ENCODE results near the gene DCPS.
"Not testable (repeated sequence)": the region's sequence is repeated elsewhere in the genome, so short reads cannot be mapped to it uniquely, and the experiment has no call there.

Gene DCPS

DNA sequence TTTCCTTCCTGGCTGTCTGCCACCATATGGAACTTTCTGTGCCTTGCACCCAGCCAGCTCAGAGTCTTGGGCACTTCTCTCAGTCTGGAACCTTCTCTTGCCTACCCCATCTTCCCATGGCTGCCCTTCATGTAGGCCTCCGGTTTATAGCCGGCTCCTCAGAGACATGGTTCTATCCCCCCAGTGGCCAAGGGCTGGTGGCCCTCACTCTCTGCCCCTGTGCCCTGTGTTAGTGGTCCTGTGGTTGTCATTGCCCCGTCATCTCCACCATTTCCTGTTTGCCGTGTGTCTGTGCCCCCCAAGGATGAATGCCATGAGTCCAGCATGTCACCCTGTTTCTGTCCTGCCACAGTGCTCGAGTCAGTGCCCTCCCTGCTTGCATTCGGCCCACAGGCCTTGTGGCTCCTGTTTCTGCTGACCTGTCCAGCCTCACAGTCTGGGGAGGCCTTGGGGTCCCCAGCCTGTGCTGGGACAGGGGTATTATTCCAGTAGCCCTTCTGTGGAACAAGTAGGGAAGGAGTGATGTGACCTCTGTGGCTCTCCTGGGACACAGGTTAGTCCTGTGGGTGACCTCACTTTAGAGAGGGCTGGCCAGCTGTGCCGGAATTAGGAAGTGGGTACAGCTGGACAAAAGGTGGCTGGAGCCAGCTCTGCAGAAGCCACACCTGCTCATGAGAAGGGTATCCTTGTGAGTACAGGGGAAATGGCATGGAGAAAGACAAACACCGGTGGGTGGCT, 82.3 kb downstream of the DCPS start:
- DNase-seq = no peak

DNA sequence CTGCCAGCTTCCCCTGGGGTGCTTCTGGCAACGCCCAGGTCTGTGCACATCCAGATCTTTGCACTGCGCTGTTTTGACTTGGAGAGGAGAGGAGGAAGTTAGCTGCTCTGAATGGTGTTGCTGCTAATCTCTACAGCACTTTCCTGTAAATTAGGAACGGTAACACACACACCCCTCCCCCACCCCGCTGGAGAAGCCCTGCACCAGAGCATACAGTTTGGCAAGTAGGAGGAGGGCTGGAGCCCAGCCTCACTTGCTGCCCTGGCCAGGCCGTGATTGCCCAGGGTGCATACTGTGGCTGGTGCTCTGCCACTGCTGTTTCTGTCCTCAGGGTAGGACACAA, 82.8 kb downstream of the DCPS start:
- not testable (repeated sequence) for DNase-seq

DNA sequence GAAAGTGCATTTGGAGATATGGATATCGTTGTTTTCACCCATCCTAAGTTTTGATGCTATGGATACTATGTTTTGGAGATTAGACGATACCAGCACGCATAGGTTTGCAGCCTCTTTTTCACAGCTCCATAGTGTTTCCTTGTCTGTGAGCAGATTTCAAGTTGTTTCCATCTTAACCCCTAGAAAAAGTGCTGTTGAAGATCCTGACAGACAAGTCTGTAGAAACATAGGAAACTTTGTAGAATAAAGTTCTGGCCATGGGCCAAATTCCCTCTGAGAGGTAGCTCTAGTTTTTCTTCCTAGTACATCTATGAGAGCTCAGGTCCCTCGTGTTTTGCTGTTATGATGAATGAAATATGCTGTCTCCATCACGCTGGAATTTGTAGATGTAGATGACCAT, 84.0 kb downstream of the DCPS start:
- no peak for DNase-seq

DNA sequence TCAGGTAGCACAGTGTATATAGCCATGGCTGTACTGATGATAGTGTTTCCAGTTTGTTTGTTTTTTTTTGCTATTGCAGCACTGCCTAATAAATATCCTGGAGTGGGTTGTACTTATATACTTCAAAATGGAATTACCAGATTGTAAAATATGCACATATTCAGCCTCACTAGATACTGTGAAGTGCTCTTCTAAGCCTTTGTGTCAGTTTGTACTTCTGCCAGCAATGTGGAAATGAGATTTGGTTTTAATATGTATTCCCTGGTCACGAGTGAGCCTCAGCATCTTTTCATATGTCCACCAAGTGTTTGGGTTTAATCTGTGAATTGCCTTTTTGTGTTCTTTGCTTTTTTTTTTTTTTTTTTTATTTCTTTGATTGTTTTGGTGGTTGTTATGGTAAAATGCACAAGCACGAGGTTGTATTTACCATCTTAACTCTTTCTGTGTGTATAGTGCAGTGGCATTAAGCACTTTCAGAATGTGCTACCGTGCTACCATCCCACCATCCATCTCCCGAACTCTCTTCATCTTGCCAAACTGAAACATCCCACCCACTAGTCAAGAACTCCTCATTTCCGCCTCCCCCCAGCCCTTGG, 86.5 kb downstream of the DCPS start:
- DNase-seq = no peak

DNA sequence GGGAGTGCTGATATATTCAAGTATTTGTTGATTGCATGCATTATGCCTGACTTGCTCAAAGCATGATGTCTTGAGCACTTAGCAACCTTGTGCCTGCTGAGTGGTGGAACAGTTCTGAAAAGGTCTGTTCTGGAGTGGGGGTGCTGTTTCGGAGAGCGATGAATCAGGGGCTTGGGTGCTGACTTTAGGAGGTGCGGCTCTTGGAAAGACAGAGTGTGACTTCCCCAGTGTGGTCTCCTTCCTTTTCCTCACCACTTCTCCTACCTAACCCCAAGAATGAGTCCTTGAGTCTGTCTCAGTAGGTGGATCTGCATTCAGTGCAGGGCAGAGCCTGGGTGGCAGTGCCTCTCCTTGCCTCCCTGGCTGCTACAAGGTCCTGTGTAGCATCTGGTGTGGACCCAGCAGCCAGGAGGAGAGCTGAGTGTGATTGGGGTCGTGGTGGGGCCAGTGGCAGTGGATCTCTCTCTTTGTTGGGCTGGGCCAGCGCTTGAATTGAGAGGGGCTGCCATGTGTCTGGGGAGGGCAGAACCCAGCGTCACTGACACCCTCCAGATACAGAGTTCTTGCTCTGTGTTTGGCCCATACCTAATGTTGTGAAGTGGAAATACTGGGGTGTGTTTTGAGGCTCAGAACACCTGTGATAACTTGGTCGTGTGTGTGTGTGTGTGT, 87.6 kb downstream of the DCPS start:
- no peak for DNase-seq

DNA sequence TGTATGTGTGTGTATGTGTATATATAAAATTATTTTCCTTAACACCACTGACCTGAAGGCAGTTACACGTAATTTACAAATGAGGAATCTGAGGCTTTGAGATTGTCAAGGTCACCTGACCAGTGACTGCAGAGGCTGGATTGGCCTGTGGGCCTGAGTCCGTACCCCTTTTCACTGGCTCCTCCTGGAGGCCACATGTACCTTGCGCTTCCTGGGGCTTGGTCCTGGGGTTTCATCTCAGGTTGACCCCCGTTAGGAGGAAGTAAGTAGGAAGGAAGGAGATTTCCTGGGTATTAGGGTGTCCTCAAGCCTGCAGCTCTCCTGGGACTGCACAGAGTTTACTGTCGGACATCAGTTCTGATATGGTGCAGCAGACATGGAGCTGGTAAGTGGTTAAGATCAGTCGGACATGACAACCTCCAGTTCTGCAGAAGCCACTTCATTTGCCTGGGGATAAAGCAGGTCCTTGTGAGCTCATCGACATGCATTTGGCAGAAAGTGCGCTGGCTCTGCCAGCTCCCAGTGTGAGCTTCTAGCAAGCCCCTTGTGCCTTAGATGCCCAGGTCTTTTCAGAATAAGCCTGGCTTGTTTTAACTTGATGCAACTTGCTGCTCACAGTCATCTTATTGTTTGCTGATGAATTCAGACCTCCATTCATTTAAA, 88.2 kb downstream of the DCPS start:
- no peak for DNase-seq

DNA sequence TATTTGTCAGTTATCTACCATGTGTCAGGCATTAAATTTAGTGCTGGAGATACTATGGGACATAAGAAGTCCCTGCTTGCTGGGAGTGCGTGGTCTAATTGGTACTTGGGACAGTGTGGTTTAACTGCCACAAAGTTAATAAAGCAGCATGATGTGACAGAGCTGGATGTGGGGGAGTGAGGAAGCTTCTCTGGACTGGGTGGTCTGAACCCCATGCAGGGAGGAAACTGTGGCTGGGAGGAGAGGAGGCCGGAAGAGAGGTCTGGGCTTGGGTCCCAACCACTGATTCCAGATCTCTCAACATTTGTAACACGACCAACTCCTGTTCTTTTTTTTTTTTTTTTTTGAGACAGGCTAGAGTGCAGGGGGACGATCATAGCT, 88.8 kb downstream of the DCPS start:
- no peak for DNase-seq

DNA sequence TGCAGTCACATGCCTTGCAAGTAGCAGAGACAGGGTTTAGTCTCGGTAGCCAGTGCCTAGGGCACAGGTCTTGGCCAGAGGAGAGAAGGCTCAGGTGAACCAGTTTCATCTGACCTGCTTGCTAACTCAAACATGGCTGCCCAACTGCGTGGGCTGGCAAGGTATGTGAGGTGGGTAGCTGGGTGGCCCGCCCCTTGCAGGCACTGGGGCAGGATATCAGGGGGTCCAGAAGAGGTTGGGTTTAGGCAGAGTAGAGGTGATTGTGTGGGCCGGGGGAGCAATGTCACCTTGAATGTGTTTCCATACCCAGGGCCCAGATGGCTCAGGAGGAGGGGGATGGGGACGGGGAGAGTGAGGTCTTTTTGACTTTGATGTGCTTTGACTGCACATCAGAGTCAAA, 89.3 kb downstream of the DCPS start:
- DNase-seq = no peak

DNA sequence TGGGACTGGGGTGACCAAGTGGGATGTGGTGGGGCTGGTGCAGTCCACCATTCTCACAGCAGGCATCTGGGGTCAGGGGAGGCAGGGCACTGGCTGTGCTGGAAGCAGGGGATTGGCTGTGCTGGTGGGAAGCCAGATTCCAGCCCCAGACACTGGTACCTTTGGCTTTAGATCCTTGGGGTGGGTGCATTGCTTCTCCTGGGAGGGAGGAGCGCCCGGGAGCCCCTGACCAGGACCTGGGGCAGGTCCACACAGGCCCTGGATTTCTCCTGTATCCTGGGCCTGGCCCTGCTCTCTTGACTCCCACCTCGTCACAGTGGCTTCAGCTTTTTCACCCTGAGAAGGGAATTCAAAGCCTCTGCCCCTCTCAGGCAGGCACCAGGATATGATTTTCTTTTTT, 90.2 kb downstream of the DCPS start:
- DNase-seq = no peak

DNA sequence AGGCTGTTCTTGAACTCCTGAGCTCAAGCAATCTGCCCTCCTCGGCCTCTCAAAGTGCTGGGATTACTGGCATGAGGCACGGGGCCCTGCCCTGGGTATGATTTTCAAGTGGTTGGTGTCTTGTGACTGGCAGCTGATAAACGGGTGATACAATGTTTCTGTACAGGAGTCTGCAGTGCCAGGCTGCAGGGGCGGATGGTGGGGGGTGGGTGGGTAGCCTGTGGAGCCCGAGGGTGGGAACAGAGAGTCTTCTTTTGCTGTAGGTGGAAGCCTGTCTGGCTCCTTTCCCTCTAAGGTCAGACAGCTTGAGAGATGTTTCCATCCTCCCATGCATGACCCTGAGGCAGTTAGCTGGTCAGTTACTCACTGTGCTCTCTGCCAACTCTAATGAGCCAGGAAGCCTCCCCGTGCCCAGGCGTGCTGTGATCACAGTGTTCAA, 90.8 kb downstream of the DCPS start:
- not testable (repeated sequence) for DNase-seq

All from CD4-positive, alpha-beta T cell treated with Interleukin-4 for 4 hours (primary cell).